Liver (tissue), 9 donors: ENCODE data around the gene RAD9A. TPM values are rescaled to one million over a fixed set of nuclear protein-coding genes. Genes with fewer than 3 reads are reported as not detected.

Experiments used
- DNase-seq: peaks from one replicate; pipeline ENCODE4 v3.0.0-alpha.2; 2017; ENCODE audit warnings: low spot score
- H3K27ac ChIP-seq, 2 donors: one replicate each; pipeline ENCODE4 v1.7.0; 2013; ENCODE audit warnings: inconsistent platforms in 2 of 2, low read length in 2 of 2, control low read depth in 1 of 2, low read depth in 1 of 2, mild to moderate bottlenecking in 1 of 2
- H3K27me3 ChIP-seq, 4 donors: one replicate each; pipeline versions ENCODE4 v1.6.1 to v1.7.0; 2013; ENCODE audit warnings: low read length in 3 of 4, inconsistent platforms in 1 of 4, mild to moderate bottlenecking in 1 of 4, moderate library complexity in 1 of 4; ENCODE audit not compliant: control insufficient read depth in 4 of 4, insufficient read depth in 4 of 4
- H3K36me3 ChIP-seq, 4 donors: one replicate each; pipeline versions ENCODE4 v1.6.1 to v1.7.0; 2013; ENCODE audit warnings: low read length in 3 of 4, mild to moderate bottlenecking in 3 of 4, low read depth in 1 of 4, moderate library complexity in 1 of 4; ENCODE audit not compliant: control insufficient read depth in 4 of 4, insufficient read depth in 3 of 4
- H3K4me1 ChIP-seq, 4 donors: one replicate each; pipeline versions ENCODE4 v1.6.1 to v1.7.0; 2013; ENCODE audit warnings: low read length in 3 of 4, mild to moderate bottlenecking in 3 of 4, moderate library complexity in 1 of 4; ENCODE audit not compliant: control insufficient read depth in 4 of 4, insufficient read depth in 4 of 4
- H3K4me3 ChIP-seq, 3 donors: one replicate each; pipeline versions ENCODE4 v1.6.1 to v1.7.0; 2013; ENCODE audit warnings: low read length in 3 of 3, control low read depth in 1 of 3, low read depth in 1 of 3, mild to moderate bottlenecking in 1 of 3
- H3K9ac ChIP-seq, 2 donors: one replicate each; pipeline ENCODE4 v1.7.0; 2013; ENCODE audit warnings: low read length in 2 of 2, mild to moderate bottlenecking in 2 of 2, moderate library complexity in 2 of 2, control low read depth in 1 of 2, low read depth in 1 of 2
- H3K9me3 ChIP-seq, 4 donors: one replicate each; pipeline versions ENCODE4 v1.6.1 to v1.7.0; 2013; ENCODE audit warnings: low read length in 3 of 4; ENCODE audit not compliant: control insufficient read depth in 4 of 4
- ATF3 ChIP-seq: IDR thresholded peaks from 2 replicates; pipeline ENCODE4 v1.6.1; 2016; ENCODE audit warnings: antibody characterized with exemption
- FOXA2 ChIP-seq: IDR thresholded peaks from 2 replicates; pipeline ENCODE4 v1.6.1; 2016; ENCODE audit warnings: antibody characterized with exemption
- GABPA ChIP-seq, 2 donors: IDR thresholded peaks in 1 of 2; conservative IDR thresholded peaks in 1 of 2; 2 replicates each; pipeline ENCODE4 v1.6.1; 2016; ENCODE audit warnings: antibody characterized with exemption in 2 of 2, mild to moderate bottlenecking in 1 of 2, moderate library complexity in 1 of 2
- HNF4G ChIP-seq: IDR thresholded peaks from 2 replicates; pipeline ENCODE4 v1.6.1; 2016; ENCODE audit warnings: antibody characterized with exemption
- JUND ChIP-seq, 2 donors: IDR thresholded peaks; 2 replicates each; pipeline ENCODE4 v1.6.1; 2016; ENCODE audit warnings: antibody characterized with exemption in 2 of 2
- MAX ChIP-seq: IDR thresholded peaks from 2 replicates; pipeline ENCODE4 v1.6.1; 2016; ENCODE audit warnings: antibody characterized with exemption
- REST ChIP-seq: IDR thresholded peaks from 2 replicates; pipeline ENCODE4 v1.6.1; 2016; ENCODE audit warnings: antibody characterized with exemption, mild to moderate bottlenecking
- SP1 ChIP-seq: IDR thresholded peaks from 2 replicates; pipeline ENCODE4 v1.6.1; 2018; ENCODE audit warnings: antibody characterized with exemption, mild to moderate bottlenecking
- WGBS: extraction: QIAGEN DNeasy Blood & Tissue Kit; methylation state at CpG from one replicate; pipeline ENCODE4 v1.1.7; 2013; 5-methylcytosine and 5-hydroxymethylcytosine counted together
- polyA plus RNA-seq, 2 donors: library from polyadenylated mRNA; stranded (reverse) in 1 of 2; unstranded in 1 of 2; fragments of 200-250 nt in 1 of 2; fragments of >200 nt in 1 of 2; fragmentation: Nextera tagmentation in 1 of 2; extraction: Ambion mirVana in 1 of 2; gene quantifications; one replicate each; pipeline versions ENCODE4 v1.2.1 to v1.2.3, GENCODE V29; 2013 to 2015
- total RNA-seq, 2 donors: library from RNA; depleted of rRNA; stranded (reverse); fragments of >200 nt; gene quantifications; one replicate each; pipeline ENCODE4 v1.2.3, GENCODE V29; 2014
- TF ChIP-seq, protein P1 (sequence below): fragments of 150-350 bp; IDR thresholded peaks from 2 replicates; pipeline ENCODE4 v1.5.1; 2017; ENCODE audit warnings: improper control_type of control experiment, low read depth, low read length; ENCODE audit not compliant: missing input control
- donor health status: healthy.
- donor health status: healthy.
- donor health status: healthy.
- donor health status: healthy.
- donor health status: healthy.

Gene RAD9A
- total and polyA plus RNA-seq, 4 donors, result 4.5 to 8.6 (median 5.6) TPM

DNA sequence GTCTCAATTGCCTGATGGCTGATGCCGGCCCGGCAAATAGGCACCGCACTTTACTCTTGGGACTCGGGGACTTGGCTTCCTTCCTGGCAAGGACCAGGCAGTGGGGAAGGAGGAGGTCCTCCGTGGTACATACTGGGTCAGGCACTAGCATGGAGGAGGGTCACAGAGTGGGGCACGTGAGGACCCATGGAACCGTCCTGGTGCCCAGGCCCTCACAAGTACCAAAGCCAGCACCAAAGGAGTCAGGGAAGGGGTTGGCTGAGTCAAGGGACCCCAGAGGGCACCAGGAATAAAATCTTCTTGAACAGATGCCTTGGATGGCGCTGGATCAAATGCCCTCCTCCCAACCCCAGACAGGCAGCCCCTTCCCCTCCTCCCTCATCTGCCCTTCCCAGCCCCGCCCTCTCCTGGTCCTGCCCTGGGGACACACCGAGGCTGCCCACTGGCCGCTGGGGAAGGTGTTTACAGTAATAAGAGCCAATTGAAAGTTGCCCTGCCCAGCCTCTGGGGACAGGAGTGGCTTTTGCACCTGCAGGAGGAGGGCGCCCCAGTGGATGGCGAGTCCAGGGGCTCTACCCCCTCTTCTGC lies 18.1 kb downstream of the RAD9A start:
- WGBS, result 27% methylated on average over 13 of the region's 13 CpGs

DNA sequence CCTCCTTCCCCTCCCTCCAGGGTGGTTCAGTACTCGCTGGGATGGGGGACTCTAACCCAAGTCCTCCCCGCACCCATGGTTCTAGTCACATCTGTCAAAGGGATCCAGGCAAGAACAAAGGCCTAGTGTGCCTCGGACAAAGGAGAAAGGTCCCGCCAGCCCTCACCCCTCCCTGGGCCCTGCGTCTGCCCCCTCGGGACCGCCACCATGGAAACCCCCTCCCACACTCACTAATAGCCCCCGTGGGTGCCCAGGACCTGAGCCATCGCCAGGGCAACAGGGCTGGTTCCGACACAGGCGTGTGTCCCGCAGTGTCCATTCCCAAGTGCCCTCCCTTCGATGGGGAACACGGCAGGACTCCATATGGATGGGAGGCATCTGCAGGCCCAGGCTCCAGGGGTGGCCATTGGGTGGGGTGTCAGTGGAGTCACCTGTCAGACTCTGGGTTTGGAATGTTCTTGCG lies 18.6 kb downstream of the RAD9A start:
- no peak overlapping the region for H3K4me3 ChIP-seq
- WGBS, result 68% methylated on average over 15 of the region's 15 CpGs
- H3K27me3 ChIP-seq, result no peaks in the 10 kb centered on the region
- TF ChIP-seq FOXA2 (no peak), MAX (no peak), GABPA (IDR thresholded peaks at IDR 0.05 in 1 of 2, conservative IDR thresholded peaks at IDR 0.05 in 1 of 2) (no peak), SP1 (no peak), ATF3 (no peak), REST (no peak)
- H3K9ac ChIP-seq, result no peak overlapping the region
- H3K27ac ChIP-seq, result no peak overlapping the region
- H3K36me3 ChIP-seq, result no peaks in the 10 kb centered on the region
- peaks cover 0 to 7% (median 1%) of the 10 kb centered on the region in 4 donors for H3K4me1 ChIP-seq
- no peaks in the 10 kb centered on the region for H3K9me3 ChIP-seq
- DNase-seq, result no peak

More for the DNA sequence above, 18.1 kb downstream of the RAD9A start:
- TF ChIP-seq, protein P1, sequence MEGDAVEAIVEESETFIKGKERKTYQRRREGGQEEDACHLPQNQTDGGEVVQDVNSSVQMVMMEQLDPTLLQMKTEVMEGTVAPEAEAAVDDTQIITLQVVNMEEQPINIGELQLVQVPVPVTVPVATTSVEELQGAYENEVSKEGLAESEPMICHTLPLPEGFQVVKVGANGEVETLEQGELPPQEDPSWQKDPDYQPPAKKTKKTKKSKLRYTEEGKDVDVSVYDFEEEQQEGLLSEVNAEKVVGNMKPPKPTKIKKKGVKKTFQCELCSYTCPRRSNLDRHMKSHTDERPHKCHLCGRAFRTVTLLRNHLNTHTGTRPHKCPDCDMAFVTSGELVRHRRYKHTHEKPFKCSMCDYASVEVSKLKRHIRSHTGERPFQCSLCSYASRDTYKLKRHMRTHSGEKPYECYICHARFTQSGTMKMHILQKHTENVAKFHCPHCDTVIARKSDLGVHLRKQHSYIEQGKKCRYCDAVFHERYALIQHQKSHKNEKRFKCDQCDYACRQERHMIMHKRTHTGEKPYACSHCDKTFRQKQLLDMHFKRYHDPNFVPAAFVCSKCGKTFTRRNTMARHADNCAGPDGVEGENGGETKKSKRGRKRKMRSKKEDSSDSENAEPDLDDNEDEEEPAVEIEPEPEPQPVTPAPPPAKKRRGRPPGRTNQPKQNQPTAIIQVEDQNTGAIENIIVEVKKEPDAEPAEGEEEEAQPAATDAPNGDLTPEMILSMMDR, result no peak
- TF ChIP-seq GABPA (IDR thresholded peaks at IDR 0.05 in 1 of 2, conservative IDR thresholded peaks at IDR 0.05 in 1 of 2) (no peak), HNF4G (no peak), MAX (no peak), JUND (IDR thresholded peaks at IDR 0.05) (no peak)
- no peaks in the 10 kb centered on the region for H3K9me3 ChIP-seq
- peak overlapping the region in 1 of 2 donors; percentile 5 for H3K27ac ChIP-seq
- no peaks in the 10 kb centered on the region for H3K27me3 ChIP-seq
- no peaks in the 10 kb centered on the region for H3K36me3 ChIP-seq
- DNase-seq, result no peak
- H3K4me1 ChIP-seq, result peaks cover 0 to 4% (median 0%) of the 10 kb centered on the region in 4 donors
- no peak overlapping the region for H3K9ac ChIP-seq
- no peak overlapping the region for H3K4me3 ChIP-seq
